ENCODE measurements around the gene TUBGCP4.
A peak's percentile ranks its signal among the peaks of the same experiment; 100 is the strongest.

TUBGCP4 gene

GRCh38 chr15:43434446-43434845 lies 63.5 kb downstream of the TUBGCP4 start:
- in situ Hi-C loops (cut with HindIII; ENCODE audit: low pct_ligation_motif_present, low sequenced_read_pairs), result no loop called here
- no peak for DNase-seq
- TF ChIP-seq CTCF (IDR thresholded peaks at IDR 0.05; ENCODE audit: low read depth, low read length, missing control alignments), result no peak
- Histone ChIP-seq H3K4me3 (ENCODE audit: low read depth, low read length) (no peak overlapping the region), H3K36me3 (replicated peaks) (peaks cover 17% of the 10 kb centered on the region), H3K27me3 (replicated peaks) (no peaks in the 10 kb centered on the region), H3K27ac (no peak overlapping the region)

GRCh38 chr15:43436395-43436794 lies 65.5 kb downstream of the TUBGCP4 start:
- Histone ChIP-seq H3K4me3 (ENCODE audit: low read depth, low read length) (no peak overlapping the region), H3K36me3 (replicated peaks) (peaks cover 11% of the 10 kb centered on the region), H3K27me3 (replicated peaks) (no peaks in the 10 kb centered on the region), H3K27ac (no peak overlapping the region)
- TF ChIP-seq CTCF (IDR thresholded peaks at IDR 0.05; ENCODE audit: low read depth, low read length, missing control alignments), result no peak
- in situ Hi-C loops (cut with HindIII; ENCODE audit: low pct_ligation_motif_present, low sequenced_read_pairs), result no loop called here
- DNase-seq, result no peak

- no peak for DNase-seq
- in situ Hi-C loops (cut with HindIII; ENCODE audit: low pct_ligation_motif_present, low sequenced_read_pairs), result no loop called here
- Histone ChIP-seq H3K27me3 (replicated peaks) (no peaks in the 10 kb centered on the region), H3K4me3 (ENCODE audit: low read depth, low read length) (no peak overlapping the region), H3K27ac (no peak overlapping the region), H3K36me3 (replicated peaks) (peaks cover 6% of the 10 kb centered on the region)
- TF ChIP-seq CTCF (IDR thresholded peaks at IDR 0.05; ENCODE audit: low read depth, low read length, missing control alignments), result no peak
These were observed 68.4 kb downstream of the TUBGCP4 start for GRCh38 chr15:43439268-43439667.

GRCh38 chr15:43440721-43441281 lies 69.9 kb downstream of the TUBGCP4 start:
- peak; percentile 66 for TF ChIP-seq CTCF (IDR thresholded peaks at IDR 0.05; ENCODE audit: low read depth, low read length, missing control alignments)
- Histone ChIP-seq H3K36me3 (replicated peaks) (peaks cover 9% of the 10 kb centered on the region), H3K27me3 (replicated peaks) (no peaks in the 10 kb centered on the region), H3K4me3 (ENCODE audit: low read depth, low read length) (no peak overlapping the region), H3K27ac (peak overlapping the region; percentile 77)
- peak; percentile 93 for DNase-seq
- in situ Hi-C loops (cut with HindIII; ENCODE audit: low pct_ligation_motif_present, low sequenced_read_pairs), result no loop called here

- Histone ChIP-seq H3K36me3 (replicated peaks) (peaks cover 12% of the 10 kb centered on the region), H3K4me3 (ENCODE audit: low read depth, low read length) (no peak overlapping the region), H3K27ac (peak overlapping the region; percentile 77), H3K27me3 (replicated peaks) (no peaks in the 10 kb centered on the region)
- no peak for TF ChIP-seq CTCF (IDR thresholded peaks at IDR 0.05; ENCODE audit: low read depth, low read length, missing control alignments)
- peak; percentile 37 for DNase-seq
- in situ Hi-C loops (cut with HindIII; ENCODE audit: low pct_ligation_motif_present, low sequenced_read_pairs), result no loop called here
These were observed 70.4 kb downstream of the TUBGCP4 start for GRCh38 chr15:43441316-43441715.

GRCh38 chr15:43446344-43446743 lies 75.4 kb downstream of the TUBGCP4 start:
- Histone ChIP-seq H3K27ac (no peak overlapping the region), H3K27me3 (replicated peaks) (no peaks in the 10 kb centered on the region), H3K36me3 (replicated peaks) (peaks cover 12% of the 10 kb centered on the region), H3K4me3 (ENCODE audit: low read depth, low read length) (no peak overlapping the region)
- in situ Hi-C loops (cut with HindIII; ENCODE audit: low pct_ligation_motif_present, low sequenced_read_pairs), result no loop called here
- no peak for DNase-seq
- no peak for TF ChIP-seq CTCF (IDR thresholded peaks at IDR 0.05; ENCODE audit: low read depth, low read length, missing control alignments)
